Activated CD4-positive, alpha-beta T cell treated with anti-CD3 and anti-CD28 coated beads for 36 hours (primary cell): ENCODE results near the gene PCCA. TPM values are rescaled to one million over a fixed set of nuclear protein-coding genes. Genes with fewer than 3 reads are reported as not detected.
"Not testable (repeated sequence)": the region's sequence is repeated elsewhere in the genome, so short reads cannot be mapped to it uniquely, and the experiment has no call there.

Source experiments
- ATAC-seq: fragments of 200-7000 bp; cut with Tn5 transposase; one replicate; pipeline ENCODE4 v1.10.0; 2021; ENCODE audit warnings: mild to moderate bottlenecking, moderate library complexity
- CTCF ChIA-PET: fragments of 350-600 bp; sonication (Branson Sonifier 250); formaldehyde crosslinking; loops from one replicate; lab custom pipeline; 2021; ENCODE audit warnings: antibody characterized with exemption; lab: Charles Lee
- POLR2A ChIA-PET: fragments of 350-600 bp; sonication (Branson Sonifier 250); formaldehyde crosslinking; loops from one replicate; lab custom pipeline; 2021; ENCODE audit warnings: antibody characterized with exemption, inconsistent platforms; lab: Charles Lee
- DNase-seq: peaks from one replicate; pipeline ENCODE4 v3.0.0-alpha.2; 2020
- H3K27ac Mint-ChIP-seq: one replicate; pipeline ENCODE4 v1.8.0; 2021; ENCODE audit warnings: mixed read lengths
- H3K27me3 Mint-ChIP-seq: one replicate; pipeline ENCODE4 v1.8.0; 2021; ENCODE audit warnings: mixed read lengths
- H3K36me3 Mint-ChIP-seq: one replicate; pipeline ENCODE4 v1.8.0; 2021; ENCODE audit warnings: low read depth, mixed read lengths
- H3K4me1 Mint-ChIP-seq: one replicate; pipeline ENCODE4 v1.8.0; 2021; ENCODE audit warnings: mixed read lengths
- H3K4me3 Mint-ChIP-seq: one replicate; pipeline ENCODE4 v1.8.0; 2021; ENCODE audit warnings: mild to moderate bottlenecking, moderate library complexity, mixed read lengths
- H3K9me3 Mint-ChIP-seq: one replicate; pipeline ENCODE4 v1.8.0; 2021; ENCODE audit warnings: low read depth, mixed read lengths
- intact Hi-C, 2 experiments: fragments of 100-400 bp; cut with DNase I in 1 of 2; cut with micrococcal nuclease in 1 of 2; formaldehyde crosslinking; loops; one replicate each; pipeline versions ENCODE4 v1.14.2 to v1.15.1; 2022 to 2024; cut with DNase I, micrococcal nuclease
- total RNA-seq, 2 experiments: library from RNA; stranded (reverse); gene quantifications; one replicate each; pipeline ENCODE4 v1.2.3, GENCODE V29; 2021

PCCA gene
- total RNA-seq, 2 experiments from 2014 or later, result 5.8 to 7.3 TPM

- Mint-ChIP-seq H3K27me3 (no peaks in the 10 kb centered on the region), H3K4me3 (no peak overlapping the region), H3K36me3 (peaks cover 12% of the 10 kb centered on the region), H3K9me3 (peaks cover 9% of the 10 kb centered on the region), H3K27ac (no peak overlapping the region), H3K4me1 (peaks cover 7% of the 10 kb centered on the region)
- ChIA-PET POLR2A (no interaction called here), CTCF (interaction anchor here (0.6 kb wide), 1 partner anchor 10 kb away, joined by 4 read pairs; no protein-coding TSS in a partner anchor)
- DNase-seq (no peak), ATAC-seq (no peak)
- intact Hi-C loops, result no loop called here
Measured at GRCh38 chr13:100125946-100126345, 37.1 kb downstream of the PCCA start.

GRCh38 chr13:100128373-100128772, 39.5 kb downstream of the PCCA start:
- DNase-seq (peak; percentile 47), ATAC-seq (no peak)
- Mint-ChIP-seq H3K9me3 (no peaks in the 10 kb centered on the region), H3K4me3 (no peak overlapping the region), H3K27me3 (no peaks in the 10 kb centered on the region), H3K36me3 (no peaks in the 10 kb centered on the region), H3K27ac (no peak overlapping the region), H3K4me1 (peaks cover 14% of the 10 kb centered on the region)
- ChIA-PET POLR2A (no interaction called here), CTCF (no interaction called here)
- intact Hi-C loops, result no loop called here

- H3K9me3 Mint-ChIP-seq, result no peaks in the 10 kb centered on the region
- CTCF ChIA-PET, result interaction anchor here (0.5 kb wide), 1 partner anchor 106 kb away, joined by 3 read pairs; no protein-coding TSS in a partner anchor
- ATAC-seq (no peak), DNase-seq (no peak)
- H3K27ac Mint-ChIP-seq, result no peak overlapping the region
- POLR2A ChIA-PET, result no interaction called here
- intact Hi-C loops, result no loop called here
- H3K4me3 Mint-ChIP-seq, result no peak overlapping the region
- peaks cover 14% of the 10 kb centered on the region for H3K4me1 Mint-ChIP-seq
- no peaks in the 10 kb centered on the region for H3K27me3 Mint-ChIP-seq
- no peaks in the 10 kb centered on the region for H3K36me3 Mint-ChIP-seq
Measured at GRCh38 chr13:100128838-100129237, 39.9 kb downstream of the PCCA start.

- ChIA-PET POLR2A (no interaction called here), CTCF (interaction anchor here (0.5 kb wide), 1 partner anchor 106 kb away, joined by 3 read pairs; no protein-coding TSS in a partner anchor)
- no peak for ATAC-seq
- intact Hi-C loops, result loop anchor here in 1 of 2 experiments (2.0 to 5.0 kb wide), 3 partner anchors 75 to 1128 kb away; no protein-coding TSS in a partner anchor
- Mint-ChIP-seq H3K4me1 (peaks cover 14% of the 10 kb centered on the region), H3K4me3 (no peak overlapping the region), H3K36me3 (peaks cover 3% of the 10 kb centered on the region), H3K27ac (no peak overlapping the region), H3K27me3 (no peaks in the 10 kb centered on the region), H3K9me3 (no peaks in the 10 kb centered on the region)
- no peak for DNase-seq
Measured at GRCh38 chr13:100129605-100130004, 40.7 kb downstream of the PCCA start.

GRCh38 chr13:100130092-100130491, 41.2 kb downstream of the PCCA start:
- ChIA-PET CTCF (no interaction called here), POLR2A (no interaction called here)
- intact Hi-C loops, result loop anchor here in 1 of 2 experiments (2.0 to 5.0 kb wide), 3 partner anchors 75 to 1127 kb away; no protein-coding TSS in a partner anchor
- H3K4me3 Mint-ChIP-seq, result no peak overlapping the region
- no peak for ATAC-seq
- DNase-seq, result no peak
- H3K9me3 Mint-ChIP-seq, result no peaks in the 10 kb centered on the region
- H3K4me1 Mint-ChIP-seq, result peaks cover 14% of the 10 kb centered on the region
- peaks cover 3% of the 10 kb centered on the region for H3K36me3 Mint-ChIP-seq
- H3K27me3 Mint-ChIP-seq, result no peaks in the 10 kb centered on the region
- H3K27ac Mint-ChIP-seq, result no peak overlapping the region

- ChIA-PET CTCF (no interaction called here), POLR2A (no interaction called here)
- intact Hi-C loops, result loop anchor here in 1 of 2 experiments (2.0 to 5.0 kb wide), 3 partner anchors 74 to 1126 kb away; no protein-coding TSS in a partner anchor
- DNase-seq, result no peak
- peaks cover 14% of the 10 kb centered on the region for H3K4me1 Mint-ChIP-seq
- H3K27me3 Mint-ChIP-seq, result no peaks in the 10 kb centered on the region
- no peak overlapping the region for H3K4me3 Mint-ChIP-seq
- H3K9me3 Mint-ChIP-seq, result no peaks in the 10 kb centered on the region
- no peak for ATAC-seq
- no peak overlapping the region for H3K27ac Mint-ChIP-seq
- H3K36me3 Mint-ChIP-seq, result peaks cover 3% of the 10 kb centered on the region
Measured at GRCh38 chr13:100130930-100131511, 42.1 kb downstream of the PCCA start.

- H3K9me3 Mint-ChIP-seq, result no peaks in the 10 kb centered on the region
- no peak overlapping the region for H3K4me3 Mint-ChIP-seq
- ATAC-seq (peak; percentile 95), DNase-seq (peak; percentile 68)
- ChIA-PET CTCF (no interaction called here), POLR2A (no interaction called here)
- intact Hi-C loops, result loop anchor here in 1 of 2 experiments (2.0 to 5.0 kb wide), 4 partner anchors 73 to 1125 kb away; no protein-coding TSS in a partner anchor
- peaks cover 3% of the 10 kb centered on the region for H3K36me3 Mint-ChIP-seq
- peaks cover 14% of the 10 kb centered on the region for H3K4me1 Mint-ChIP-seq
- no peaks in the 10 kb centered on the region for H3K27me3 Mint-ChIP-seq
- no peak overlapping the region for H3K27ac Mint-ChIP-seq
Measured at GRCh38 chr13:100131863-100132574, 43.1 kb downstream of the PCCA start.

GRCh38 chr13:100138859-100139491, 50.1 kb downstream of the PCCA start:
- no peak for ATAC-seq
- H3K27me3 Mint-ChIP-seq, result no peaks in the 10 kb centered on the region
- no peak overlapping the region for H3K27ac Mint-ChIP-seq
- peaks cover 3% of the 10 kb centered on the region for H3K9me3 Mint-ChIP-seq
- H3K4me1 Mint-ChIP-seq, result peaks cover 11% of the 10 kb centered on the region
- DNase-seq, result no peak
- H3K36me3 Mint-ChIP-seq, result peaks cover 11% of the 10 kb centered on the region
- no peak overlapping the region for H3K4me3 Mint-ChIP-seq
- intact Hi-C loops, result no loop called here
- ChIA-PET POLR2A (no interaction called here), CTCF (no interaction called here)

- POLR2A ChIA-PET, result no interaction called here
- H3K4me1 Mint-ChIP-seq, result peaks cover 11% of the 10 kb centered on the region
- H3K36me3 Mint-ChIP-seq, result peaks cover 8% of the 10 kb centered on the region
- H3K4me3 Mint-ChIP-seq, result no peak overlapping the region
- no peak overlapping the region for H3K27ac Mint-ChIP-seq
- no peaks in the 10 kb centered on the region for H3K27me3 Mint-ChIP-seq
- CTCF ChIA-PET, result no interaction called here
- ATAC-seq, result no peak
- no peak for DNase-seq
- H3K9me3 Mint-ChIP-seq, result peaks cover 3% of the 10 kb centered on the region
- intact Hi-C loops, result no loop called here
Measured at GRCh38 chr13:100139817-100140216, 50.9 kb downstream of the PCCA start.

GRCh38 chr13:100140441-100140840, 51.5 kb downstream of the PCCA start:
- Mint-ChIP-seq H3K4me1 (peaks cover 11% of the 10 kb centered on the region), H3K36me3 (peaks cover 8% of the 10 kb centered on the region), H3K27ac (no peak overlapping the region), H3K9me3 (peaks cover 3% of the 10 kb centered on the region), H3K27me3 (no peaks in the 10 kb centered on the region), H3K4me3 (no peak overlapping the region)
- CTCF ChIA-PET, result no interaction called here
- no peak for DNase-seq
- POLR2A ChIA-PET, result no interaction called here
- no peak for ATAC-seq
- intact Hi-C loops, result no loop called here

- POLR2A ChIA-PET, intact Hi-C loops, H3K9me3 Mint-ChIP-seq, DNase-seq, H3K4me3 Mint-ChIP-seq, H3K27me3 Mint-ChIP-seq, CTCF ChIA-PET, H3K27ac Mint-ChIP-seq, H3K36me3 Mint-ChIP-seq, ATAC-seq: not testable (repeated sequence)
- peaks cover 11% of the 10 kb centered on the region for H3K4me1 Mint-ChIP-seq
Measured at GRCh38 chr13:100141461-100141961, 52.6 kb downstream of the PCCA start.
